Medulla oblongata (tissue), 1 donor: ENCODE measurements around the gene PPP1R36.
A peak's percentile ranks its signal among the peaks of the same experiment; 100 is the strongest.
"Not testable (repeated sequence)": the region's sequence is repeated elsewhere in the genome, so short reads cannot be mapped to it uniquely, and the experiment has no call there.

ENCODE experiments used
- DNase-seq: peaks from one replicate; pipeline ENCODE4 v3.0.0-alpha.2; 2015; ENCODE audit errors: extremely low spot score

Gene PPP1R36

DNA sequence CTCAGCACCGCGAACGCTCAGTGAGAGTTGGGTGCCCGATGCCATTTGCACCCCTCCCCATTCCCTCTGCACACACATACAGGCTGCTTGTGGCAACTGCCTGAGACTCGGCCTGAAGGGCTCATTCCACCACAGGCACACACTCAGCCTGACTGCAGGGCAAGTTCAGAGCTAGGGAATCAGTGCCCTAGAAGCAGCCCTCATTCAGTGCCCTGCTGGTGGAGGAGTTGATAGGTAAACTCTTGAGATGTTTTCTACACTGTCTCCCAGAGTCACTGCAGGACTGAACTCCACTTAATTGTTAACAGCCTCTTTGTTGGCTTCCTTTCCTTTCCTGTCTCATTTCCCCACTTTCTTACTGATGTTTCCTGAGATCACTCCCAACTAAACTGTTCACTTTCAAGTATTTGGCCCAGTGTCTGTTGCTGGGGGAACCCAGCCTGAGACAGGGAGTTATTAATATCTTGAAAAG, 16.9 kb downstream of the PPP1R36 start:
- peak; percentile 45 for DNase-seq

DNA sequence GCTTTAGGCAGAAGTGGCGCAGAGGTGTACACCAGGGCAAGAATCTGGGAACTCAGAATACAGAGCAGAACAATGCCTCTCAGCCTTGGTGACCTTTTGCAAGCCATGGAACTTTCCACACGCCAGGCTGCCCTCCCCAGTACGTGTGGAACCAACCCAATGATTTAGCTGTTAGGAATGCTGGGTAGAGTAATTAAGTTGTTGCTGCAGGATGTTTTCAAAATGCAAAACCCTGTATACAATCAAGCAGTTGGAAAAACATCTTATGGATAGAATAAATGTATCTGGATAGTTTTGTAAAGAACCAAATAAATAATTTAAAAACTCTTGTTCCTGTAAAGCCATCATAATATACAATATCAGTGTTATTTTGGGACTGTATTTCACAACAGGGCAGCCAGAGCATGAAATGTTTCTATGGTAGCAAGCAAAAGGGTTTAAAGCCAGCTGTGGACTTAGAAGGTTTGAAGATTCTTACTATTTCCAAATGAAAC, 19.4 kb downstream of the PPP1R36 start:
- peak; percentile 82 for DNase-seq

DNA sequence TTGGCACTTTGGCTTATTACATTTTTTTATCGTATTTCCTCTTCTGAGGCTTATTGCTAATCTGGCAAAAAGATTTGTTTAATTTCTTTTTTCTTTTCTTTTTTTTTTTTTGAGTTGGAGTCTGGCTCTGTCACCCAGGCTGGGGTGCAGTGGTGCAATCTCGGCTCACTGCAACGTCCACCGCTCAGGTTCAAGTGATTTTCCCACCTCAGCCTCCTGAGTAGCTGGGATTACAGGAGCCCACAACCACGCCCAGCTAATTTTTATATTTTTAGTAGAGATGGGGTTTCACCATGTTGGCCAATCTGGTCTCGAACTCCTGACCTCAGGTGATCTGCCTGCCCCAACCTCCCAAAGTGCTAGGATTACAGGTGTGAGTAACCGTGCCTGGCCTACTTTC, 19.9 kb downstream of the PPP1R36 start:
- DNase-seq: not testable (repeated sequence)

DNA sequence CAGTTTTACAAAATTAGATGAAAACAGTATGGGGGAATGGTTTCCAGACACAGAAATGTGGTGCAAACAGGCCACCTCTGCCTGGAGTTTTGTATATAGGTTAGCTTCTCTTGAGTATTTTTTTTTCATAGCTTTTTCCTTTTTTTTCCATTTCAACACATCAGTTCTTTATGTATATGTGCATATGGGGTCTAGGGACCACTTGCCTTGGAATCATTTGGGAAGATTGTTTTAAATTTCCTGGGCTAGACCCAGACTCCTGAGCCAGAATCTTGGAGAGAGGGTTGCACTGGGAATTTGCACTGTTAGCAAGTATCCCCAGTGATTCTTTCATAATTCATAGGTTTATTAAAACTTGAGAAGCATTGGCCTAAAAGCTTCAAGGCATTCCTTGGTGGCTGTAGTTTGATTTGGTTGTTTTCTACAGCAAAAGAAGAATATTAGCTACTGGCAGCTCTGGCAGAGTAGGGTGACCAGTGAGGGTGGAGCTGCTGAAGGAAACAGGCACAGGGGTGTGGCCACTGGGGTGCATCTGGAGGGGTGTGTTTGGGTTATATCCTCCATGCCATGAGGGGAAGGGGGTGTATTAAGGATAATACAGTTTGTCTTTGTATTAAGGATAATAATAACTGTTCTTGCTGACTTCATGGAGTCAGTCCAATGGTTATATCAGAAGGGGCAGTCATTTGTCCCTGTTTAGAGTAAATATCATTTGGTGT, 22.8 kb downstream of the PPP1R36 start:
- DNase-seq: no peak

DNA sequence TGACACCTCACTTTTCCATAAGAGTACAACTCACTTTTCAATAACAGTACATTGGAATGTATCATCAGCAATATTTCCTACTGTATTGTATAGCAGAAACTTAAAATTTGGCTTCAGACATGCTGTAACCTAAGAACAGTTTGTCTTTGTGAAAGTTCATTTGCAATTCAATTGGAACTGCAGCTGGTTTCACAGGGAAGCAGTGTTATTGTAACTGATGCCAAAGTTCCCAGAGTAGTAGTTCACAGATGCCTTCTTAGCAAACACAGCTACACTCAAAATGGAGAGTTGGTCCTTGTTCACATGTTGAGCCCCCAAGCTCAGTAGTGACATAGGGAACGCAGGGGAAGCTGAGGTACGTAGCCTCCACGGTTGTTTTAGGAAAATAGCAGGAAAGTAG, 23.3 kb downstream of the PPP1R36 start:
- peak; percentile 95 for DNase-seq

DNA sequence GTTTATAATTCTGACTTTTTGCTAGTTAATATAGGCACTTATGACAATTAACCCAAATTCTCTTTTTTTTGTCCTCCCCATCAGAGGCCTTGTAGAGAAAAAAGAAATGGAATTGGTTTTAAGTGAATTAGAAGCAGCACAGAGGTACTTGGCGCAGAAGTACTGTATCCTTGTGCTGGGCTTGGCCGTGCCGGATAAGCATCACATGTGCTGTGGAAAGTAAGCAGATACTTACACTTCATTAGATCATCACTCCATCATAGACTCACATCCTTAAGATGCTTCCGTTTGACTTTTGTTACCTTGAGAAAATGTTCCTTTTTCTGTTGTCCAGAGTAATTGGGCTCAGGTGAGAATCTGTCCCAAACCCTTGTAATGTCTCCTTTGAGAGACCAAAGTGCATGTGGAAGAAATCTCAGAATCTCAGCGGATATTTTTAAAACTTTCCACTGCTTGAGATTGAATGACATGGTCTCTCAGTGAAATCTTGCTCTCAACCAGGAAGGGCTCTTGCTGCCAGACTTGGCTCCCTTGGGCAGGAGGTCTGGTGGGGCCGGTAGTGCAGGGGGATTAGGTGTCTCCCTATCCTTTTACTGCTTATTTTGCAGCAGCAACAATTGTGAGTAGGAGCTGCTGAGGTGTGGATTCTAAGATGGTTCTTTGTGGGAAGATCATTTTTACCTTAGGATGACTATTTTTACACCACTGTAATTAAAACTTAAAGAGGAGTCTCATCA, 24.8 kb downstream of the PPP1R36 start:
- DNase-seq: no peak

DNA sequence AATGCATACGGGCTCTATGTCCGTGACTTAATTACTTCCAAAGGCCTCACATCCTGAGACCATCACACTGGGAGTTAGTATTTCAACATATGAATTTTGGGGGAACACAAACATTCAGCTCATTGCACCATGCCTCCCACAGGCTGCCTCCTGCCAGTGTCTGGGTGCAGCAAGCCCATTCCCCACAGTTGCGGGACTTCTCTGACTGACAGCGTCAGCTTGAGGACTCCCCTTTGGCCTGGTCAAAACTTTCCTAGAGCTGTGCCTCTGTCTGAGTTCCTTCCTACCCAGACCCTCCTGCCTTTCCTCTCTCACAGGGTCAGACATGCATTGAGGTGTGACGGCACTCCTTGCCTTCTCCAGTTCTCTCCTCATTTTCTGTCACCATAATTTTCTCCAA, 27.4 kb downstream of the PPP1R36 start:
- DNase-seq: no peak

DNA sequence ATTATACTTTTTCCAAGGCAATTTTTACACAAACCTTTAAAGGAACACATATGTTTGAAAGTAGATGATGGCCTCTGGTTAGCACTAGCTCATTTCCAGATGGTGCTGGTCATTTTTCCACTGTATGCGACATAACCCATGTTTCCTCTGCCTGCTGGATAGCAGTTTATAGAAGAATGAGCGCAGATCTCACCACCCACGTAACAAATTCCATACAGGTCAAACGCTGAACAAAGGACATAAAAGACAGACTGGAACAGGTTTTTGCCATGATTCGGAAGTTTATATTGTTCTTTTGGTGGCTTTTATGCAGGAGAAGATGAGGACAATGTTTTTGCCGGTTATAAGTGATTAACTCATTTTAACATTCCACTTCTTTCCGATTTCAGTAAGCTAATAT, 30.7 kb downstream of the PPP1R36 start:
- DNase-seq: no peak

DNA sequence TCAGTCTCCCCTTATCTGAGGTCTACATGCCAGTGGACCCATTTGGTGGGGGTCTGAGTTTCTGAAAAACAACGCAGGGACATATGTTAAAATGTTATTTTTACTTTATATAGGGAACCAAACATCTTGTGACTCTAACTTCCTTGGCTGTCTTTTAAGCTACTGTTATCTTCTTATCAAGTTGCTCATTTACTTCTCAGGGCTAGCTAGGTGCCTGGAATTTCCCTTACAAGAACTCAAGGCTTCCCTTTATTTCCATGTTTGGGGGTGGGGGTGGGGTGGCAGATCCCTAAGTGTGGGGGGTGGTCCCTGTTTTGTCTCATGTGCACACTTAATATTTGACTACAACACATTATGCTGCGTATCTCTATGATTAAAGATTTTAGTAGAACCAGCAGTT, 31.6 kb downstream of the PPP1R36 start:
- no peak for DNase-seq

DNA sequence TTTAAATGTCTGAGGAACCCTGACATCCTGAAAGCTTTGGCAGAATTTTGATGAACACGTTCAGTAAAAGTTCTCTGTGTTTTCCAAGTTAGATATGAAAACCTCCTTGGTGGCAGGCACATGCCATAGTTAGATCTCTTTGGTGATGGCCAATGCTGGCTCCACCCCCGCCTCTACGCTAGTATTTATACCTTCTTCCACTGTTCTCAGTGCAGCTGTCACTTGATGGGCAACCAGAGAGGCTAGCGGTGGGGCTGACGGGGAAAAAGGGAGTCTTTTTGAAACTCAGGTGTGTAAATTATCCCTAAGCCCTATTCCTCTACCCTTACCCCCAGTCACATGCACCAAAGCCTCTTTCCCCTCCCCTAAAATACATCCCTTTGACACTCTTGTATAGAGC, 32.1 kb downstream of the PPP1R36 start:
- DNase-seq: no peak

DNA sequence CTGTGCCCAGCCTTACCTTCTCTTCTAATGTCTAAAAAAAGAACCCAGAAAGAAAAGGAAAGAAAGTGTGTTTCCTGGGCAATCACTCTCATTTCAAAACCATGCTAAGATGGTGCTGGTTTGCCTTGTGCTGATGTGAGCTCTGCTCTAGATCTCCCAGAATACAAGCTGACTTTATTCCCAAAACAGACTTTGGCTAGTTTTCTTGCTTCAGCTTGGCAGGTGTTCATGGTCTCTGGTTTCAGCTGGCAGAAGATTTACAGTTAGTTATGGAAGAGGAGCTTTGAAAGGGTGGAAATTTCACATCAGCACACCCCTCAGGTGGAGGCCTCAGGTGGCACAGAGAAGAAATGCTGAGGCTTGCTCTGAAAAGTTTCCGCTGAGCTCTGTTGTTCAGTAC, 34.4 kb downstream of the PPP1R36 start:
- DNase-seq: peak; percentile 57

DNA sequence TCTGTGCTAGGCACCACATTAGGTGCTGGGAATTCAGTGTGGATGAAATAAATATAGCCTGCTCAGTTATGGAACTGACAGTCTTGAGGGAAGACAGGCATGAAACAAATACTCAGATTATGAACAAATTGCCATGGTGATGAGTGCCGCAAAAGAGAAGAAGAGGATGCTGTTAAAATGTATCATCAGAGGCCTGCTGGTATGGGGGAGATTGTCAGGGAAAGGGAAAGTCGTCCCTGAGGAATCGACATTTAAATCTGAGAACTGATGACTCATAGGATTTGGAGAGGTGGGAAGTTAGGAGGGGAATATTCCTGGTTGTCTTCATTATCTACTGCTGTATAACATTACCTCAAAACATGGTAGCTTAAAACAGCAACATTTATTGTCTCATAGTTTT, 42.0 kb downstream of the PPP1R36 start:
- DNase-seq: no peak

DNA sequence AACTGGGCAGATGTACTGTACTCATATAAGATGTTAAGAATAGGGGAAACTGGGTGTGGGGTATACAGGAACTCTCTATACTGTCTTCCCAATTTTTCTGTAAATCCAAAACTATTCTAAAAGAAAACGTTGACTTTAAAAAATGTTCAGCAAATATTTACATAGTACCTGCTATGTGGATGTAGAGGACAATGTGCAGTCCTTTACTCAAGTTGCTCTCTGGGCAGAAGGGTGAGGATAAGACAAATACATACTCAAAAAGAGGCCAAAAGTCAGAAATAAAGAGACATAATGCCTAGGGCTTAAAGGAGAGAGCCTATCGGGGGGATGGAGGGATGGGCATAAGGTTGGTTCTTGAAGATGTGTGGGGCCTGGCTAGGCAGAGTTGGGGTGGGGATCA, 44.7 kb downstream of the PPP1R36 start:
- no peak for DNase-seq

DNA sequence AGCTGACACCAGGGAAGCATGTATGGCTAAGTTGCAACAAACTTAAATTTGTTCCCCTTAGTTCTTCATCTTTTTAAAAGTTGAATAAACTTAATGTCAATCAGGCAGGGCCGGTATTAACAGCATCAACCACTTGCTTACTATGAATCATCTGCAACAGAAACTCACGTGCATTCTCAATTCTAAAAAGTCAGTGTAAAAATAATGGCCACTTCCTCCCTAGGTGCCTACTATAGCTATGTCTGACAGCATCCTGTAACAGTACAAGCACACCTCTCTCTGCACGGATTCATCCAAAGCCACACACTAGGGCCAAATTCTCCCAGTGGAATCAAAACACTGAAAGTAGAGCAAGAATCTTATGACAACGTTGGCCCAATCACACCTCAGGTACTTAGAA, 48.6 kb downstream of the PPP1R36 start:
- DNase-seq: no peak

DNA sequence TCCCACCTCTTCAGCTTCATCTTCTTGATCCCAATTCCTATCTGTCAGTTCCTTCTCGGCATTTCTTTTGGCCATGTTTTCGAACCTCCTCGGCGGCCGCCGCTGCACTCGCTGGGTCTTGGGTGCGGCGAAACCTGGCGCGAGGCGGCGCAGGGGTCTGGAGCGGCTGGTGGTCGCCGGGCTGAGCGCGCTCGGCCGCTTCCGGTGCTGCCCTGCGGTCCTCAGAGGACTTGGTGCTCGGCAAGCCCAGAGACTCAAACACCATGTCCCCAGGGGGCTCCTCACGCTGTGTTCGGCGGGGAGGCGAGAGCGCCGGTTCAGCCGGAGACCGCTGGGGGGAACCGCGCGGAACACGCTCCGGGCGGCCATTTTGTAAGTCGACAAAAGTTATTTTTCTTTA, 51.8 kb downstream of the PPP1R36 start:
- no peak for DNase-seq

DNA sequence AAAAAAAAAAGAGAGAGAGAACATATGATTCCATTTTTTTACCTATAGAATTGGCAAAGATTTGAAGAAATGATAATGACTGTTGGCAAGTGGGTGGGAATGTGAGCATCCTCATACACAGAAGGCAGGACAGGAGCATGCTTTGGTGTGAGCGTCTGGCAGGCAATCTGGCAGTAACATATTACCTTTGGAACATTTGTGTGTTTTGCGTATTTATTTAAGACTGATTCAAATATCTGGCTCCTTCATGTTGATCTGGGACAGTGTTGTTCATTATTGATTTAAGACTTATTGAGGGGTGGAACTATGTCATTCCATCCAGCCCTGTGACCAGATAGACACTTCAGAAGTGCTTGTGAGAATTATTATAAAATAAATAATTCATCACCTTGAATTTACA, 53.1 kb downstream of the PPP1R36 start:
- no peak for DNase-seq

DNA sequence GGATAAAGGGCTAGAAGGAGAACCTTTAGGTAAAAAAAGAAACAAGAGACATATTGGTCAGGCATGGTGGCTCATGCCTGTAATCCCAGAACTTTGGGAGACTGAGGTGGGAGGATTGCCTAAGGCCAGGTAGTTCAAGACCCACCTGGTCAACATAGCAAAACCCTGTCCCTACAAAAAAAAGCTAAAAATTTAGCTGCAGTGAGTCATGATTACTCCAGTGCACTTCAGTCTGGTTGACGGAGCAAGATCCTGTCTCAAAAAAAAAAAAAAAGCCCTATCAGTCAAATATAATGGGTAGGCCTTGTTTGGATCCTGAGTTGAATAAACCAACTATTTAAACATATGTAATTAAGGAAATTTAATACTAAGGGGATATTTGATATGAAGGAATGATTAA, 54.2 kb downstream of the PPP1R36 start:
- no peak for DNase-seq

DNA sequence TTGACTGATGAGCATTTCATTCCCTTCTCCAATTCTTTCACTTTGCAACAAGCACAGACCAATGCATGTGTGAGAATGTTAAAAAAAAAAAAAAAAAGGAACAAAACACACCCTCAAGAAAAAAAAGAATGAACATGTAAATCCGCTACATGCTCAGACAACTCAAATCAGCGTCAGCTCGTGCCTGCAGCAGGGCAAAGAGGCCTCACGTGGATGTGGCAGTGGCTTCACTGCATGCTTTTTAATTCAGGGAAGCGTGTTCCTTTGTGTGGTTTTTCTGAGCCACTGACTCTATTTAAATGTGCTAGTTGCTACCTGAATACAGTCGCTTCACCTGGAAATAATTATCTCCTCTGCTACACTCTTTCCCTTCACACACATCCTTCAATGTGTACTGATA, 55.1 kb downstream of the PPP1R36 start:
- no peak for DNase-seq

DNA sequence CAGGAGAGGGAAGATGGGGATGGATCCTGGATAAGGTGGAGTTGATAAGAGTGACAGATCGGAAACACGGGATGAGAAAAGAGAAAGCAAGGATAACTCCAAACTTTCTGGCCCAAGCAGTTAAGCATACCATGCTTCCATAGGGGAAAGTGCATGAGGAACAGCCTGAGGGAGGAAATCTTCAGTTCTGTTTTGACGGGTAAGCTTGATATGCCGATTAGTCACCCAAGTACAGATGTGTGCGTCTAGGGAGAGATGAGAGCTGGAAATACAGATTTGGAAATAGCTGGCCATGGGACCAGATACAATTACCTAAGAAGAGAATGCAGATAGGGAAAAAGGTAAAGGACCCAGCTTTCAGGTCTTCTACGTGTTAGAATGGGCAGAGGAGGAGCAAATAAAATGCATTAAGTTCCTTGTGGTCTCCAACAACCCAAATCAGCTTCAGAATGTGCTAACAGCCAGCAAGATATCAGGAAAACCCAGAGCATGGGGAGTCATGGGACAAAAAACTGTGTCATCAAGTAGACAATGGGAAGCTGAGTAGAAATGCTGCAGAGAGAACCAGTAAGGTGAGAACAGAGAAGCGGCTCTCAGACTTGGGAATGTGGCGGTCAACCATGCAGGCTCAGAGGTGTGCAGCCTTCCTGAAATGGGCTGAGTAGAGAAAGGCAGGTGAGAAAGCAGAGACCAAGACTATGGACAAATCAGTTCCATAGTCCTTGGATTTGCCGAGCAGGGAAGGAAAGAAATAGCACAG, 56.3 kb downstream of the PPP1R36 start:
- DNase-seq: no peak

DNA sequence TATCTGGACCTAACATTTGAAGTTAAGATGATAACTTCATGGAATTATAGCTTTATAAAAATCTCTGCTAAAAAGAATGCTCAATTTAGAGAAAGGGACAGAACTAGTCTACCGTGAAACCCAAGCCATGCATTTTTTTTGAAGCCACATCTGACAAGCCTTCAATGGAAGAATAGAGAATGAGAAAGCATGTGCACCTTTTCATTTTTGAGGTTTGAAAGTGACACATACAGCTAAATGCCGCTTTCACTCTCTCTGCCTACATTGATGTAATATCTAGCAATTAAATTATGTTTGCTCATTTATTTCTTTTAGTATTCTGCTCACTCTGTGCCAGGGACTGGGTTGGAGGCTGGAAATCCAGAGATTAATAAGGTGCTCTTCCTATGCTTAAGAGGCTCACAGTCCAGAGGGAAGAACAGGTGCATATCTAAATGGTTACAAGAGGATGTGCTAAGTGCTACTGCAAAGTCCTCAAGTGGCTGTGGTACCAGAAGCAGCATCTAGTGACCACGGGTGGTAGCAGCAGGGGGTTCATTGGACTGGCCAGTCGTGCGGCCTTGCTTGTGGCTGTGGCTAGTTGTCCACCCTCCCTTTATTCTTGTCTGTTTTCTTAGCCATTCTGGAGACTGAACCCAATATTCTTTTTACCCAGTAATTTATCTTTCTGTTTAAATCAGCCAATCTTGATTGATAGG, 60.4 kb downstream of the PPP1R36 start:
- no peak for DNase-seq

DNA sequence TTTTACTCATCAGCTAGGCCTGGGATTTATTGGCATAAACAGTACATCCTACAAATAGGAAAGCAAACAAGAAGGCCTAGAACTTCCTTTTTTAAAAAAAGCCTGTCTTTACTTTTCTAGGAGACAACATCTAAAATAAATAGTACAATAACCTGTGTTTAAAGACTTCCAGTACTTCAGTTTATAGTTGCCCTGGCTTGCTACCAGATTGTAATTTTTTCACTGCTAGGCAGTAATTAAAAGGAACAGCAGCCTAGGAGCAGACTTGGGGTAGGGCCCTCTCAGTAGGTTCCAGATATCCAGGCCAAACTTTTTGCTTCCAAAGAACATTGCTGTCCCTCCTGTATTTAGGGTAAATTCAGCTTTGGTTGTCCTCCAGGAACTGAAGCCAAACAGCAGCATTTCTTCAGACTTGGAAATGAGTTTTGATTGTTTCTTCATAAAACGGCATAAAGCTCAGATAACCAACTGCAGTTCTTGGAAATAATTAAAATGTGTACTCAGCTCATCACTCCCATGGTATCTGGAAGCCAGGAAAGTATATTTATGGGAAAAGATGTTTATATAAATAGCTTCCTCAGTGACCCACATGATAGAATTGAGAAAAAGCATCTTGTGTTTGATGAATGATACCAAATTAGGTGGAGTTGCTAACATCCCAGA, 61.7 kb downstream of the PPP1R36 start:
- DNase-seq: peak; percentile 42
